H1 (cell line): ENCODE results near the gene P3R3URF. TPM values are rescaled to one million over a fixed set of nuclear protein-coding genes. Genes with fewer than 3 reads are reported as not detected.
A peak's percentile ranks its signal among the peaks of the same experiment; 100 is the strongest.

Experiments
- CTCF ChIA-PET: fragments of 300-600 bp; sonication (Branson Sonifier 250); formaldehyde crosslinking; loops from one replicate; lab custom pipeline; 2021; ENCODE audit not compliant: partially characterized antibody; lab: Charles Lee
- POLR2A ChIA-PET: fragments of 300-600 bp; sonication (Branson Sonifier 250); formaldehyde crosslinking; loops from one replicate; lab custom pipeline; 2021; ENCODE audit warnings: inconsistent platforms; ENCODE audit not compliant: partially characterized antibody; lab: Charles Lee
- DNase-seq, 2 experiments: peaks; one replicate each; pipeline versions ENCODE4 v3.0.0 to v3.0.0-alpha.2; 2010 to 2022; ENCODE audit warnings: low spot score in 2 of 2, low read depth in 1 of 2, mixed read lengths in 1 of 2
- FAIRE-seq: peaks from 2 replicates; lab custom pipeline; 2011; peaks lifted over from hg19 to GRCh38; lab: Jason Lieb, UNC
- H2AFZ ChIP-seq: 2 replicates; pipeline ENCODE4 v1.8.1; 2012; ENCODE audit warnings: low read length, inconsistent platforms
- H2AK5ac ChIP-seq: 2 replicates; pipeline ENCODE4 v1.6.1; 2013; ENCODE audit warnings: low read depth, low read length
- H2BK120ac ChIP-seq: replicated peaks from 2 replicates; pipeline ENCODE3; 2013; ENCODE audit warnings: low read depth, low read length, inconsistent platforms
- H2BK12ac ChIP-seq: 2 replicates; pipeline ENCODE4 v1.6.1; 2013; ENCODE audit warnings: low read depth, low read length
- H2BK15ac ChIP-seq: 2 replicates; pipeline ENCODE4 v1.6.1; 2013; ENCODE audit warnings: low read length
- H2BK20ac ChIP-seq: 2 replicates; pipeline ENCODE4 v1.6.1; 2013; ENCODE audit warnings: low read length
- H2BK5ac ChIP-seq: 2 replicates; pipeline ENCODE4 v1.6.1; 2013; ENCODE audit warnings: low read depth, low read length
- H3K14ac ChIP-seq: 2 replicates; pipeline ENCODE4 v1.6.1; 2013; ENCODE audit warnings: inconsistent platforms; ENCODE audit not compliant: insufficient read length
- H3K18ac ChIP-seq: 2 replicates; pipeline ENCODE4 v1.6.1; 2013; ENCODE audit warnings: low read length; ENCODE audit errors: extremely low read depth
- H3K23ac ChIP-seq: 2 replicates; pipeline ENCODE4 v1.6.1; 2013; ENCODE audit warnings: inconsistent platforms; ENCODE audit not compliant: insufficient read length
- H3K23me2 ChIP-seq: 2 replicates; pipeline ENCODE4 v1.6.1; 2013; ENCODE audit warnings: low read depth, low read length
- H3K27ac ChIP-seq: 2 replicates; pipeline ENCODE4 v1.6.1; 2011; ENCODE audit warnings: low read depth, low read length, inconsistent platforms
- H3K27me3 ChIP-seq, 4 experiments: replicated peaks in 1 of 4; 1 replicate in 1 of 4; 2 replicates in 3 of 4; pipeline versions ENCODE4 v1.6.1 to v1.8.1; 2011 to 2013; ENCODE audit warnings: low read length in 3 of 4, mild to moderate bottlenecking in 3 of 4, inconsistent platforms in 2 of 4, mixed read lengths in 2 of 4, moderate library complexity in 1 of 4; ENCODE audit not compliant: control insufficient read depth in 3 of 4, insufficient read depth in 3 of 4; ENCODE audit errors: extremely low read depth in 1 of 4
- H3K36me3 ChIP-seq, 4 experiments: 2 replicates each; pipeline versions ENCODE4 v1.6.1 to v1.8.1; 2011 to 2013; ENCODE audit warnings: mild to moderate bottlenecking in 4 of 4, low read length in 3 of 4, moderate library complexity in 2 of 4, control low read depth in 1 of 4, inconsistent platforms in 1 of 4; ENCODE audit not compliant: insufficient read depth in 4 of 4, control insufficient read depth in 2 of 4
- H3K4ac ChIP-seq: replicated peaks from 2 replicates; pipeline ENCODE3; 2013; ENCODE audit warnings: low read length, low read depth, mixed read lengths, inconsistent platforms; ENCODE audit not compliant: insufficient read length
- H3K4me1 ChIP-seq, 4 experiments: replicated peaks in 1 of 4; 1 replicate in 1 of 4; 2 replicates in 3 of 4; pipeline versions ENCODE4 v1.6.1 to v1.8.1; 2011 to 2013; ENCODE audit warnings: low read length in 3 of 4, inconsistent platforms in 2 of 4, mixed read lengths in 1 of 4; ENCODE audit not compliant: insufficient read depth in 4 of 4, control insufficient read depth in 3 of 4
- H3K4me2 ChIP-seq, 2 experiments: 2 replicates each; pipeline versions ENCODE4 v1.6.1 to v1.8.1; 2011 to 2013; ENCODE audit warnings: low read depth in 2 of 2, low read length in 2 of 2, control low read depth in 1 of 2, inconsistent platforms in 1 of 2, mild to moderate bottlenecking in 1 of 2; ENCODE audit not compliant: insufficient read depth in 1 of 2
- H3K4me3 ChIP-seq, 4 experiments: fragments of 200-600, 300-600 bp in 1 of 4; sonication (generic), shearing (Covaris generic), sonication (Bioruptor Twin) in 1 of 4; 2 replicates each; pipeline versions ENCODE4 v1.5.1 to v1.8.1; 2011 to 2016; ENCODE audit warnings: low read length in 4 of 4, low read depth in 3 of 4, control low read depth in 2 of 4, inconsistent platforms in 2 of 4, mild to moderate bottlenecking in 2 of 4, mixed read lengths in 1 of 4, moderate library complexity in 1 of 4; ENCODE audit not compliant: insufficient read depth in 2 of 4; ENCODE audit errors: extremely low read depth in 1 of 4
- H3K56ac ChIP-seq: replicated peaks from 2 replicates; pipeline ENCODE3; 2013; ENCODE audit warnings: low read depth, mild to moderate bottlenecking, mixed read lengths, low read length, inconsistent platforms; ENCODE audit not compliant: insufficient read length
- H3K79me1 ChIP-seq: 2 replicates; pipeline ENCODE4 v1.6.1; 2013; ENCODE audit warnings: low read depth, low read length, control low read depth
- H3K79me2 ChIP-seq, 2 experiments: 2 replicates each; pipeline versions ENCODE4 v1.6.1 to v1.8.1; 2012 to 2013; ENCODE audit warnings: low read length in 2 of 2, mild to moderate bottlenecking in 2 of 2, inconsistent platforms in 1 of 2; ENCODE audit not compliant: insufficient read depth in 2 of 2, control insufficient read depth in 1 of 2
- H3K9ac ChIP-seq, 4 experiments: replicated peaks in 1 of 4; 1 replicate in 1 of 4; 2 replicates in 3 of 4; pipeline versions ENCODE4 v1.6.1 to v1.8.1; 2011 to 2013; ENCODE audit warnings: low read depth in 3 of 4, low read length in 3 of 4, control low read depth in 2 of 4, mild to moderate bottlenecking in 2 of 4, moderate library complexity in 2 of 4, inconsistent platforms in 1 of 4; ENCODE audit errors: extremely low read depth in 1 of 4
- H3K9me3 ChIP-seq, 2 experiments: 2 replicates each; pipeline versions ENCODE4 v1.6.1 to v1.8.1; 2012 to 2013; ENCODE audit warnings: mild to moderate bottlenecking in 2 of 2, moderate library complexity in 2 of 2, control low read depth in 1 of 2, inconsistent platforms in 1 of 2, low read depth in 1 of 2, low read length in 1 of 2, mixed read lengths in 1 of 2; ENCODE audit not compliant: insufficient read depth in 2 of 2
- H4K20me1 ChIP-seq, 2 experiments: replicated peaks in 1 of 2; 2 replicates each; pipeline versions ENCODE3 to v1.8.1; 2011 to 2013; ENCODE audit warnings: inconsistent platforms in 2 of 2, low read length in 2 of 2, mild to moderate bottlenecking in 1 of 2; ENCODE audit not compliant: insufficient read depth in 2 of 2, control insufficient read depth in 1 of 2
- H4K5ac ChIP-seq: 2 replicates; pipeline ENCODE4 v1.6.1; 2013; ENCODE audit warnings: low read length, low read depth, mixed read lengths, inconsistent platforms; ENCODE audit not compliant: insufficient read length
- H4K8ac ChIP-seq: 2 replicates; pipeline ENCODE4 v1.8.0; 2013; ENCODE audit warnings: mild to moderate bottlenecking, moderate library complexity, low read length, inconsistent platforms; ENCODE audit not compliant: insufficient read depth; ENCODE audit errors: extremely low read depth
- H4K91ac ChIP-seq: replicated peaks from 2 replicates; pipeline ENCODE3; 2013; ENCODE audit warnings: low read length, mixed read lengths, inconsistent platforms; ENCODE audit not compliant: insufficient read length
- ASH2L ChIP-seq: fragments of 200-600, 300-600 bp; sonication (generic); IDR thresholded peaks from one replicate; pipeline ENCODE4 v1.7.1; 2017; ENCODE audit warnings: low read length
- CREB1 ChIP-seq: IDR thresholded peaks from 2 replicates; pipeline ENCODE4 v1.6.1; 2012; ENCODE audit warnings: inconsistent platforms
- CTBP2 ChIP-seq: IDR thresholded peaks from 2 replicates; pipeline ENCODE4 v1.7.0; 2011; ENCODE audit warnings: borderline replicate concordance, mild to moderate bottlenecking, moderate library complexity, mixed read lengths, low read length; ENCODE audit not compliant: insufficient read depth, insufficient read length
- EZH2 ChIP-seq: fragments of 200-600 bp; sonication (generic); IDR thresholded peaks from 2 replicates; pipeline ENCODE4 v1.7.1; 2012; ENCODE audit warnings: low read depth, mild to moderate bottlenecking, moderate library complexity, low read length, inconsistent platforms; ENCODE audit not compliant: severe bottlenecking
- GTF2F1 ChIP-seq: IDR thresholded peaks from 2 replicates; pipeline ENCODE4 v1.6.1; 2012; ENCODE audit warnings: low read depth, low read length, improper control_type of control experiment, borderline replicate concordance
- KDM1A ChIP-seq: fragments of 200-600, 300-600 bp; sonication (generic); IDR thresholded peaks from 2 replicates; pipeline ENCODE4 v1.7.1; 2016; ENCODE audit warnings: mild to moderate bottlenecking, low read length, borderline replicate concordance
- KDM4A ChIP-seq: IDR thresholded peaks from one replicate; pipeline ENCODE4 v1.7.1; 2012; ENCODE audit warnings: low read depth, mild to moderate bottlenecking, moderate library complexity, low read length, inconsistent platforms; ENCODE audit not compliant: severe bottlenecking
- PHF8 ChIP-seq: fragments of 200-600 bp; sonication (generic); conservative IDR thresholded peaks from 2 replicates; pipeline ENCODE4 v1.7.1; 2012; ENCODE audit warnings: low read depth, mild to moderate bottlenecking, inconsistent platforms, low read length, moderate library complexity
- SIN3A ChIP-seq, 2 experiments: IDR thresholded peaks in 1 of 2; conservative IDR thresholded peaks in 1 of 2; 2 replicates each; pipeline ENCODE4 v1.6.1; 2011 to 2012; ENCODE audit warnings: low read length in 2 of 2, improper control_type of control experiment in 1 of 2, low read depth in 1 of 2, mild to moderate bottlenecking in 1 of 2
- SP1 ChIP-seq: IDR thresholded peaks from 2 replicates; pipeline ENCODE4 v1.6.1; 2011; ENCODE audit warnings: low read depth, low read length
- SUZ12 ChIP-seq: fragments of 200-600 bp; sonication (generic); IDR thresholded peaks from 2 replicates; pipeline ENCODE4 v1.6.1; 2012; ENCODE audit warnings: mild to moderate bottlenecking, inconsistent platforms, low read length, moderate library complexity, mixed read lengths
- WGBS, 2 experiments: shearing (Covaris generic) in 1 of 2; methylation state at CpG; one replicate each; pipeline versions ENCODE4 v1.1.6 to v1.1.7; 2013 to 2015; ENCODE audit warnings: low lambda C conversion rate in 2 of 2, mixed read lengths in 2 of 2, inconsistent platforms in 1 of 2, low coverage in 1 of 2, missing lambda C conversion rate in 1 of 2; ENCODE audit not compliant: insufficient replicate concordance in 2 of 2, insufficient coverage in 1 of 2, insufficient read length in 1 of 2; ENCODE audit errors: extremely low coverage in 1 of 2, missing lambda C conversion rate in 1 of 2; 5-methylcytosine and 5-hydroxymethylcytosine counted together
- polyA plus RNA-seq, 7 experiments: library from polyadenylated mRNA; depleted of rRNA in 3 of 7; stranded (reverse) in 5 of 7; unstranded in 2 of 7; fragments of >200 nt in 5 of 7; fragments of 200-250 nt in 2 of 7; gene quantifications; 1 replicate in 5 of 7; 2 replicates in 1 of 7; 4 replicates in 1 of 7; pipeline versions ENCODE4 v1.2.1 to v1.2.3, GENCODE V29; 2011 to 2013; ENCODE audit warnings: missing spikeins in 2 of 7, mixed read lengths in 2 of 7
- total RNA-seq: library from RNA; stranded (reverse); fragmentation: NEBNext Ultra II Directional; extraction: Animal tissue kit (Norgen Biotek cat#: 25700); gene quantifications from 2 replicates; pipeline ENCODE4 v1.2.1, GENCODE V29; 2021

P3R3URF gene
- total and polyA plus RNA-seq, 2 of the 8 experiments (the other 6 are each of a cell fraction or from before 2014, with no cell fraction given) = not detected

- no peak for FAIRE-seq
- peak overlapping the region; percentile 100; the same call in 1 of the 2 replicates for H2BK12ac ChIP-seq
- H2AFZ ChIP-seq = 0 out of 2 replicates have a peak overlapping the region, but pooled peaks have one; percentile 6
- H3K27me3 ChIP-seq = no peaks in the 10 kb centered on the region
- no peak overlapping the region for H3K14ac ChIP-seq
- H4K5ac ChIP-seq = peak overlapping the region; percentile 46
- peak overlapping the region; percentile 100 for H3K27ac ChIP-seq
- no peaks in the 10 kb centered on the region for H3K9me3 ChIP-seq
- H3K18ac ChIP-seq = peak overlapping the region; percentile 64
- H3K79me1 ChIP-seq = no peaks in the 10 kb centered on the region
- peak overlapping the region; percentile 100 for H2BK5ac ChIP-seq
- DNase-seq = peak in 1 of 2 experiments; percentile 46
- H3K36me3 ChIP-seq = no peaks in the 10 kb centered on the region
- H4K91ac ChIP-seq = no peak overlapping the region
- ChIA-PET POLR2A (interaction anchor here (0.6 to 3.4 kb wide), 46 partner anchors 9 to 578 kb away, joined by 3 to 16 read pairs (median 4); partner anchors contain the start of genes LURAP1, P3R3URF and RAD54L), CTCF (interaction anchor here (0.5 to 1.2 kb wide), 4 partner anchors 49 to 113 kb away, joined by 3 read pairs; no protein-coding TSS in a partner anchor)
- H4K8ac ChIP-seq = peak overlapping the region; percentile 100; the same call in 1 of the 2 replicates
- H2BK120ac ChIP-seq = no peak overlapping the region
- peak overlapping the region; percentile 58 to 89 (median 74) for H3K4me3 ChIP-seq
- peak overlapping the region; percentile 92 to 93 for H3K4me2 ChIP-seq
- no peak overlapping the region for H3K56ac ChIP-seq
- H3K4ac ChIP-seq = no peak overlapping the region
- peaks cover 0 to 3% of the 10 kb centered on the region in 2 experiments for H4K20me1 ChIP-seq
- peaks cover 0 to 25% of the 10 kb centered on the region in 2 experiments; a peak in 2 of 4 replicates for H3K79me2 ChIP-seq
- 2% methylated on average over 33 of the region's 38 CpGs; no CpG with 5 or more reads in 1 of the 2 experiments for WGBS, 2 experiments
- peaks cover 0 to 7% (median 5%) of the 10 kb centered on the region in 4 experiments; a peak in 5 of 7 replicates for H3K4me1 ChIP-seq
- no peak overlapping the region for H2BK15ac ChIP-seq
- H2AK5ac ChIP-seq = no peak overlapping the region
- H3K23ac ChIP-seq = no peak overlapping the region
- no peak overlapping the region for H2BK20ac ChIP-seq
- H3K9ac ChIP-seq = peak overlapping the region; percentile 66 to 99 (median 91)
- peaks cover 10% of the 10 kb centered on the region for H3K23me2 ChIP-seq
- TF ChIP-seq SP1 = no peak
- no peak for TF ChIP-seq CTBP2
- peak; percentile 56; the same call in 1 of the 2 replicates for TF ChIP-seq PHF8
- TF ChIP-seq EZH2 = no peak
- TF ChIP-seq SIN3A (conservative IDR thresholded peaks at IDR 0.05 in 1 of 2, IDR thresholded peaks at IDR 0.05 in 1 of 2; ENCODE audit: low read depth in 1 of 2, low read length in 2 of 2) = no peak
- TF ChIP-seq CREB1 = peak; percentile 52; the same call in 1 of the 2 replicates
- TF ChIP-seq GTF2F1 = no peak
- TF ChIP-seq KDM4A = peak; percentile 69
- peak; percentile 73 for TF ChIP-seq ASH2L
- TF ChIP-seq KDM1A = no peak
- TF ChIP-seq SUZ12 = no peak
Measured at GRCh38 chr1:46131712-46132528, 44.4 kb downstream of the P3R3URF start.
